GOT3 (cell line): ENCODE results near the gene TTBK2.
"Not testable (repeated sequence)": the region's sequence is repeated elsewhere in the genome, so short reads cannot be mapped to it uniquely, and the experiment has no call there.

Source experiments
- DNase-seq: peaks from one replicate; lab custom pipeline; 2025; ENCODE audit warnings: mixed read lengths; lab: John Stamatoyannopoulos, UW

Gene TTBK2

DNA sequence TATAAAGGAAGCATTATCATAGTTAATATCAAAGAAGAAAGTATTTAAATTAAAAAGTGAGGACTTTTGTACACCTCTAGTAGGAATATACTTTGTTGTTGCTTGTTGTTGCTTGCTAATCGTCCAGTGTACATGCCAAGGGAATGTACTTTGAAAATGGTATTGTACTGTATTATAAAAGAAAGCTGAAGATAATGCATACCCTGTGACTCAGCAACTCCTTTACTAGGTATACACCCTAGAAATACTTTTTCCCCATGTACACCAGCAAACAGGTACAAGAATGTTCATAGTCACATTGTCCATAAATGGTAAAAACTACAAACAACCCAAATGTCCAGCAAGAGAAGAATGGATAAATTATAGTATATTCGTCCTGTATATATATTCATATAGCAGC, 12.0 kb downstream of the TTBK2 start:
- DNase-seq, result no peak

DNA sequence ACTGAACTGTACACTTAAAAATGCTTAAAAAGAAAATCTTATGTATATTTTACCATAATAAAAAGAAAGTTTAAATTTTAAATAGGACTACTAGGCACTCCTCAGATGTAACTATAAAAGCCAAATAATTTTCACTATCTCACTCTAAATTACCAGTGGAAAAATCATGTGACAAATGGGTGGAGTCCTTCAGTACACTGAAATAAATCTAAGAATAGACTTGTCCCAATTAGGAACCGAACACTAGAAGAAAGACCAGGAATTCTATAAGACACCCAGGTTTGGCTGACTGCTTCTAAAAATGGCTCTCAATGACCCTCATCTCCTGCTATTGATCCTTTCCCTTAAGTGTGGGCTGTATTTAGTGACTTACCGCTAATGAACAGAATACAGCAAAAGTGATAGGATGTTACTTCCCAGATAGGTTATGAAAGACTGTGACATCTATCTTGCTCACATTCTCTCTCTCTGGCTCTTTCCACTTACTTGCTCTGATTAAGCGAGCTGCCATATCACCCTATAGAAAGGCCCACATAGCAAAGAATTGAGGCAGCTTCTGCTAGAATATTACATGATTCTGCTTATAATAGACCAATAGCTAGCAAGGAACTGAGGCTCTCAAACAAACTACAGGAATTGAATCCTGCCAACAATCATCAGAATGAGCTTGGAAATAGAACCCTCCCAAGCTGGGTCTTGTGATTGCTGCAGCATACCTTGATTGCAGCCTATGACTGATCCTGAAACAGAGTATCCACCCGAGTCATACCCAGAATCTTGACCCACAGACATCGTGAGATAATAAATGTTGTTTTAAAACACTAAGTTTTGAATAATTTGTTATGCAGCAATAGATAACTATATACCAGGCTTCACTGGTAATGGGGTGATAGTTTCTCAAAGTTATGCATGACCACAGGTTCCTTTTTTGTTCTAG, 16.9 kb downstream of the TTBK2 start:
- no peak for DNase-seq

DNA sequence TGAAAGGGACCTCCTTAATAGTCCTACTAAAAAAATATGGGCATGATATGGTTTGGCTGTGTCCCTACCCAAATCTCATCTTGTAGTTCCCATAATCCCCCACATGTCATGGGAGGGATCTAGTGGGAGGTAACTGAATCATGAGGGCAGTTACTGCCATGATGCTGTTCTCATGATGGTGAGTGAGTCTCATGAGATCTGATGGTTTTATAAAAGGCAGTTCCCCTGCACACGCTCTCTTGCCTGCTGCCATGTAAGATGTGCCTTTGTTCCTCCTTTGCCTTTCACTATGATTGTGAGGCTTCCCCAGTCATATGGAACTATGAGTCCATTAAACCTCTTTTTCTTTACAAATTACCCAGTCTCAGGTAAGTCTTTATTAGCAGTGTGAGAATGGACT, 26.7 kb downstream of the TTBK2 start:
- not testable (repeated sequence) for DNase-seq

- no peak for DNase-seq
Observed at GRCh38 chr15:42891569-42891968, 29.0 kb downstream of the TTBK2 start.

DNA sequence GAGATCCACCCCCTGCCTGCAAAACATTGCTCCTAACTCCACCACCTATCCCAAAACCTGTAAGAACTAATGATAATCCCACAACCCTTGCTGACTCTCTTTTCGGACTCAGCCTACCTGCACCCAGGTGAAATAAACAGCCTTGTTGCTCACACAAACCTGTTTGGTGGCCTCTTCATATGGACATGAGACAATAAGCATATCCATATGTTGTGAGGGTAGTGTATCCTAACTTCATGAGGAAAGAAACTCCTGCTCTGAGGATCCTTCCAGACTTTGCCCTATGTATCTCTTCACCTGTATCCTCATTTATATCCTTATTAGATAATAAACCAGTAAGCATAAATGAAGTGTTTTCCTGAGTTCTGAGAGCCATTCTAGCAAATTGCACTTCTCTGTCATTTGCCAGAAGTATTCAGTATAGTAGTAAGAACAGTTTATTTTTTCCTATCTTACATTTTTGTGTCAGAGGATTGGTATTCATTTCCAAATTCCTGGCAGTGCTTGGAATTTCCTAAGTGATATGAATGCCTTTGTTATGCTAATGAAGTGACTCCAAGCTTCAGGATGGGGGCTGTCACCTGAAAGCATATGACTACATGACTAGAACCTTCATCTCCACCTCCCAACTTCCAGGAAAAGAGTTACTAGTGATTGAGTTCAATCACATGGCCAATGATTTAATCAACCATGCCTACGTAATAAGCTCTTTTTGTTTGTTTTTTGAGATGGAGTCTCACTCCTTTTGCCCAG, 30.2 kb downstream of the TTBK2 start:
- no peak for DNase-seq

DNA sequence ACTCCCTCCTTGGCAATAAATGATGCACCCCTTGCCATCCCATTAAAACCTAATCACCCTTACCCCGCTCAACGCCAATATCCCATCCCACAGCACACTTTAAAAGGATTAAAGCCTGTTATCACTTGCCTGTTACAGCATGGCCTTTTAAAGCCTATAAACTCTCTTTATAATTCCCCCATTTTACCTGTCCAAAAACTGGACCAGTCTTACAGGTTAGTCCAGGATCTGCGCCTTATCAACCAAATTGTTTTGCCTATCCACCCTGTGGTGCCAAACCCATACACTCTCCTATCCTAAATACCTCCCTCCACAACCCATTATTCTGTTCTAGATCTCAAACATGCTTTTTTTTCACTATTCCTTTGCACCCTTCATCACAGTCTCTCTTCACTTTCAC, 33.2 kb downstream of the TTBK2 start:
- DNase-seq, result not testable (repeated sequence)

DNA sequence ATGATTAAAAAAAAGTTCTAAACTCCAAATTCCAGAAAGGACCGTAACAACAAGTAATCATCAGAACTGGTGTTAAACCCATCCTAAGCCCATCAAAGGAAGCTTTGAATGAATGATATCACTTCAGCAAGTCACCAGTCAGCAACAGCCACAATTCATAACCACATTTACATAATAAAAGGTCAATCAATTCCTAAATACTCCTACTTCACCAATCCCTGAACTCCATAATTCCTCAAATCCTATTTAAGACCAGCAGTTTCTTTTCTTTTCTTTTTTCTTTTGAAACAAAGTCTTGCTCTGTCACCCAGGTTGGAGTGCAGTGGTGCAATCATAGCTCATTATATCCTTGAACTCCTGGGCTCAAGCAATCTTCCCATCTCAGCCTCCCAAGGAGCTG, 40.5 kb downstream of the TTBK2 start:
- no peak for DNase-seq

- no peak for DNase-seq
Observed at GRCh38 chr15:42879443-42879842, 41.1 kb downstream of the TTBK2 start.

- DNase-seq, result no peak
Observed at GRCh38 chr15:42876224-42876623, 44.4 kb downstream of the TTBK2 start.

DNA sequence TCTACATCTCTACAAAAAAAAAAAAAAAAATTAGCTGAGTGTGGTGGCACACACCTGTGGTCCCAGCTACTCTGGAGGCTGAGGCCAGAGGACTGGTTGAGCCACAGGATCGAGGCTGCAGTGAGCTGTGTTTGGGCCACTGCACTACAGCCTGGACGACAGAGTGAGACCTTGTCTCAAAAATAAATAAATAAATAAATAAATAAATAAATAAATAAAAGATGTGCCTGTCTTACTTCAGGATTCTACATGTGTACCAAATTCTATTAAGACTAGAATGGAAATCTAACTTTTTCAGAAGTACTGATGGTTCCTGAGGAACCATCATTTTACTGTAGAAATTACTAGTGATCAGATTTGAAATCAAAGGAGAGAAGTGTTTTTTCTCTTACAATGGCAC, 51.9 kb downstream of the TTBK2 start:
- DNase-seq, result no peak

- no peak for DNase-seq
Observed at GRCh38 chr15:42863572-42864239, 56.9 kb downstream of the TTBK2 start.

DNA sequence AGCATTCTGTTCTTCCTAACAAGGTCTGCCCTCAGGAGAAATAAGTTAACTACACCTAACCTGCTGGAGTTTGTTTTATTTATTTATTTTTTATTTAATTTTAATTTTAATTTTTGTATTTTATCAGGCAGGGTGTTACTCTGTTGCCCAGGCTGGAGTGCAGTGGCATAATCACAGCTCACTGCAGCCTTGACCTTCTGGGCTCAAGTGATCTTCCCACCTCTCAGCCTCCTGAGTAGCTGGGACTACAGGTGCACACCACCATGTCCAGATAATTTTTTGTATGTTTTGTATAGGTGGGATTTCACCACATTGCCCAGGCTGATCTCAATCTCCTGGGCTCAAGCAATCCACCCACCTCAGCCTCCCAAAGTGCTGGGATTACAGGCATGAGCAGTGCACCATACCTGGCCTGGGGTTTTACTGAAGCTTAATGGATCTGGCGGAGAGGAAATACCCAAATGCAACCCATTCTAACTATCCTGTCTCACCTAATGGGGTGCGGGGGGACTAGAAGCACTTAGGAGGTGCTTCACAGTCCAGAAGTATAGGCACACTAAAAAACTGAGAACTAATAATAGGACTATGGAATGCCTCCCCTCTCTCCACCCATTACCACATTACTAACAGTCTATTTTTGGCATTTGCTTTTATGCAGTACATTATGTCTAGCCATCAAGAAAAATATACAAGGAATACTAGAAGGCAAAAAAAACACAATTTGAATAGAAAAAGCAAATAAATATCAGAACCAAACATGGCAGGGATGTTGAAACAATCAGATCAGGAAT, 61.4 kb downstream of the TTBK2 start:
- DNase-seq, result no peak

GRCh38 chr15:42858540-42858939, 62.0 kb downstream of the TTBK2 start:
- DNase-seq, result no peak

GRCh38 chr15:42854576-42854975, 66.0 kb downstream of the TTBK2 start:
- DNase-seq, result no peak

GRCh38 chr15:42849836-42850235, 70.7 kb downstream of the TTBK2 start:
- no peak for DNase-seq

GRCh38 chr15:42848846-42849245, 71.7 kb downstream of the TTBK2 start:
- DNase-seq, result no peak

GRCh38 chr15:42846647-42847046, 73.9 kb downstream of the TTBK2 start:
- no peak for DNase-seq

- DNase-seq, result no peak
Observed at GRCh38 chr15:42845581-42845980, 75.0 kb downstream of the TTBK2 start.

DNA sequence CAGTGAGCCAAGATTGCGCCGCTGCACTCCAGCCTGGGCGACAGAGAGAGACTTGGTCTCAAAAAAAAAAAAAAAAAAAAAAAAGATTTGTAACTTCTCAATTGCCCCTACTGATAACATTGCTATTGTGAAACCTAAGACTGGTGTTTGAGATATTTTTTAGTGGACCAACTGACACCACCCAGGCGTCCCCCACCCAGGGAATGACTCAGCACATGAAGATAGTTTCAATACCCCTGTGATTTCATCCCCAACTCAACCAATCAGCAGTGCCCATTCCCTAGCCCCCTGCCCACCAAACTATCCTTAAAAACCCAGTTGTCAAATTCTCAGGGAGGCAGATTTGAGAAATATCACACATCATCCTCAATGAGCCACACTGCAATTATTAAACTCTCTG, 76.9 kb downstream of the TTBK2 start:
- no peak for DNase-seq

- no peak for DNase-seq
Observed at GRCh38 chr15:42836251-42836650, 84.3 kb downstream of the TTBK2 start.

DNA sequence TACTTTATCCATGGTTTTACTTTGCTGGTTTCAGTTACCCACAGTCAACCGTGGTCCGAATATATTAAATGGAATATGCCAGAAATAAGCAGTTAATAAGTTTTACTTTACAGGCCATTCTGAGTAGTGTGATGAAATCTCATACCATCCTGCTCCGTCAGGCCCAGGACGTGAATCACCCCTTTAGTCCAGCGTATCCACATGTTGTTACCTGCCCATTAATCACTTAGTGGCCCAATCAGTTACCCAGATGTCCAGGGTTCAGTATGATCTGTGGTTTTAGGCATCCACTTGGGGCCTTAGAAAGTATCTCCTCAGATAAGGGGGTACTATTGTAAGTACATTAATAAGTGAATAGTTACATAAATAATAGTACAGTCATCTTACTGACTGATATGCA, 88.0 kb downstream of the TTBK2 start:
- no peak for DNase-seq
